Neural progenitor cell (in vitro differentiated cells): Measurements from ENCODE around the gene AUNIP.

ENCODE experiments used
- CTCF ChIP-seq: fragments of 200-600 bp; sonication (generic); IDR thresholded peaks from 2 replicates; pipeline ENCODE4 v1.5.1; 2017; ENCODE audit warnings: antibody characterized with exemption, mild to moderate bottlenecking
- EZH2phosphoT487 ChIP-seq: fragments of 200-600 bp; sonication (generic); IDR thresholded peaks from 2 replicates; pipeline ENCODE4 v1.6.1; 2017; ENCODE audit warnings: antibody characterized with exemption

- TF ChIP-seq CTCF (no peak), EZH2phosphoT487 (no peak)
These were observed 3.7 kb upstream of the AUNIP start for GRCh38 chr1:25862785-25863485.
